Measurements from ENCODE around the gene GABRG3.

DNA sequence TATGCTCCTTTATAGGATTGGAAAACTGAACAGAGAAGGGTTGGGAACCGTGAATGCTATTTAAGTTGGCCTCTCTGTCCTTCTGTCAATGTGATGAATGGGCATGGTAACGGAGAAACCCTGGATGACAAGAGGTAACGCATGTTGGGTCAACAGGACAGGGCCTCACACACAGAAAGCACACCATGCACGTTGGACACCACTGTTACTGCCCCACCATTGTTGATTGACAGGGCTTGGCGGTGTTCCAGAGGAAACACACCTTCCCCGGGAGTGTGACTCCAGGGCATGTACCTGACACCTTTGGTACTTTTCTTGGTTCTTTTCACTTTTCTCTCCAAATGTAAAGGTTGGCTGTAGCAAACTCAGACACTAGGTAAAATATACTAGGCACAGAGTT, 579.7 kb downstream of the GABRG3 start:
- TF ChIP-seq, protein P1, sequence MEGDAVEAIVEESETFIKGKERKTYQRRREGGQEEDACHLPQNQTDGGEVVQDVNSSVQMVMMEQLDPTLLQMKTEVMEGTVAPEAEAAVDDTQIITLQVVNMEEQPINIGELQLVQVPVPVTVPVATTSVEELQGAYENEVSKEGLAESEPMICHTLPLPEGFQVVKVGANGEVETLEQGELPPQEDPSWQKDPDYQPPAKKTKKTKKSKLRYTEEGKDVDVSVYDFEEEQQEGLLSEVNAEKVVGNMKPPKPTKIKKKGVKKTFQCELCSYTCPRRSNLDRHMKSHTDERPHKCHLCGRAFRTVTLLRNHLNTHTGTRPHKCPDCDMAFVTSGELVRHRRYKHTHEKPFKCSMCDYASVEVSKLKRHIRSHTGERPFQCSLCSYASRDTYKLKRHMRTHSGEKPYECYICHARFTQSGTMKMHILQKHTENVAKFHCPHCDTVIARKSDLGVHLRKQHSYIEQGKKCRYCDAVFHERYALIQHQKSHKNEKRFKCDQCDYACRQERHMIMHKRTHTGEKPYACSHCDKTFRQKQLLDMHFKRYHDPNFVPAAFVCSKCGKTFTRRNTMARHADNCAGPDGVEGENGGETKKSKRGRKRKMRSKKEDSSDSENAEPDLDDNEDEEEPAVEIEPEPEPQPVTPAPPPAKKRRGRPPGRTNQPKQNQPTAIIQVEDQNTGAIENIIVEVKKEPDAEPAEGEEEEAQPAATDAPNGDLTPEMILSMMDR (IDR thresholded peaks at IDR 0.05) = no peak
- TF ChIP-seq POLR2A (IDR thresholded peaks at IDR 0.05) = no peak

Measured in breast epithelium (tissue), 3 donors.